PC-3 (cell line): ENCODE results near the gene PTPRN2. TPM values are rescaled to one million over a fixed set of nuclear protein-coding genes. Genes with fewer than 3 reads are reported as not detected.

Experiments
- ATAC-seq: fragments of 200-7000 bp; cut with Tn5 transposase; 2 replicates; pipeline ENCODE4 v1.9.1; 2020; ENCODE audit warnings: mild to moderate bottlenecking, moderate library complexity
- BruUV-seq: library from RNA; stranded (reverse); fragments of 400-500 nt; replicated peaks from 2 replicates; lab custom pipeline; 2021; lab: Mats Ljungman, UMichigan
- CTCF ChIA-PET: fragments of 300-600 bp; sonication (Branson Sonifier 250); formaldehyde crosslinking; loops from one replicate; lab custom pipeline; 2022; ENCODE audit warnings: antibody characterized with exemption; lab: Charles Lee
- POLR2A ChIA-PET: fragments of 300-600 bp; sonication (Branson Sonifier 250); formaldehyde crosslinking; loops from one replicate; lab custom pipeline; 2022; ENCODE audit warnings: antibody characterized with exemption; ENCODE audit not compliant: unreplicated experiment; lab: Charles Lee
- DNase-seq: peaks from one replicate; pipeline ENCODE4 v3.0.0-alpha.2; 2015
- H2AFZ ChIP-seq: fragments of 300-600 bp; sonication (generic); 2 replicates; pipeline ENCODE4 v1.6.0; 2016; ENCODE audit warnings: antibody characterized with exemption, low read length
- H3F3A ChIP-seq: fragments of 300-600 bp; sonication (generic); one replicate; pipeline ENCODE4 v1.6.0; 2017; ENCODE audit warnings: antibody characterized with exemption, low read length, control low read depth, mild to moderate bottlenecking; ENCODE audit not compliant: unreplicated experiment
- H3K27ac ChIP-seq: fragments of 300-600 bp; sonication (generic); 2 replicates; pipeline ENCODE4 v1.5.1; 2016; ENCODE audit warnings: mild to moderate bottlenecking, low read length
- H3K27me3 ChIP-seq: fragments of 300-600 bp; sonication (generic); 2 replicates; pipeline ENCODE4 v1.6.1; 2016; ENCODE audit warnings: low read length, mixed read lengths
- H3K36me3 ChIP-seq: fragments of 300-600 bp; sonication (generic); 2 replicates; pipeline ENCODE4 v1.6.1; 2016; ENCODE audit warnings: low read depth, mixed run types, low read length, mixed read lengths
- H3K4me1 ChIP-seq: fragments of 300-600 bp; sonication (generic); 2 replicates; pipeline ENCODE4 v1.5.1; 2016; ENCODE audit warnings: low read length; ENCODE audit not compliant: insufficient read depth
- H3K4me2 ChIP-seq: fragments of 300-600 bp; sonication (generic); 2 replicates; pipeline ENCODE4 v1.6.0; 2016; ENCODE audit warnings: low read length
- H3K4me3 ChIP-seq: fragments of 300-600 bp; sonication (generic); 2 replicates; pipeline ENCODE4 v1.5.1; 2016; ENCODE audit warnings: mild to moderate bottlenecking, low read length, mixed read lengths
- H3K79me2 ChIP-seq: fragments of 300-600 bp; sonication (generic); 2 replicates; pipeline ENCODE4 v1.6.1; 2017; ENCODE audit warnings: low read length, mixed read lengths
- H3K9ac ChIP-seq: fragments of 300-600 bp; sonication (generic); 2 replicates; pipeline ENCODE4 v1.6.0; 2016; ENCODE audit warnings: mild to moderate bottlenecking, low read length
- H3K9me2 ChIP-seq: fragments of 300-600 bp; sonication (generic); replicated peaks from 2 replicates; pipeline ENCODE4 v1.6.1; 2016; ENCODE audit warnings: mixed run types, low read length, mixed read lengths
- H3K9me3 ChIP-seq: fragments of 300-600 bp; sonication (generic); 2 replicates; pipeline ENCODE4 v1.6.1; 2016; ENCODE audit warnings: low read length, mixed read lengths
- H4K20me1 ChIP-seq: fragments of 300-600 bp; sonication (generic); 2 replicates; pipeline ENCODE4 v1.6.1; 2016; ENCODE audit warnings: low read length, mixed read lengths
- CTCF ChIP-seq: fragments of 300-600 bp; sonication (generic); conservative IDR thresholded peaks from 2 replicates; pipeline ENCODE4 v1.5.1; 2017; ENCODE audit warnings: antibody characterized with exemption, low read depth, mild to moderate bottlenecking, low read length
- EZH2 ChIP-seq: fragments of 300-600 bp; sonication (generic); IDR thresholded peaks from one replicate; pipeline ENCODE4 v1.6.1; 2017; ENCODE audit warnings: antibody characterized with exemption, mild to moderate bottlenecking, low read length; ENCODE audit not compliant: unreplicated experiment
- EZH2phosphoT487 ChIP-seq: fragments of 300-600 bp; sonication (generic); IDR thresholded peaks from 2 replicates; pipeline ENCODE4 v1.6.1; 2018; ENCODE audit warnings: mild to moderate bottlenecking, antibody characterized with exemption, low read length, borderline replicate concordance
- intact Hi-C: fragments of 100-400 bp; cut with micrococcal nuclease; formaldehyde crosslinking; loops from 2 replicates; pipeline ENCODE4 v1.9.0; 2023
- total RNA-seq: library from RNA; depleted of rRNA; stranded (reverse); fragments of >200 nt; gene quantifications from 2 replicates; pipeline ENCODE4 v1.2.3, GENCODE V29; 2014

Gene PTPRN2
- total RNA-seq, 1 experiment from 2014 or later, result 3.2 TPM

- intact Hi-C loops, result no loop called here
- Histone ChIP-seq H4K20me1 (no peaks in the 10 kb centered on the region), H3K9me2 (no peaks in the 10 kb centered on the region), H3K4me3 (no peak overlapping the region), H3K36me3 (no peaks in the 10 kb centered on the region), H3K27ac (no peak overlapping the region), H2AFZ (no peak overlapping the region), H3K9me3 (no peaks in the 10 kb centered on the region), H3K27me3 (no peaks in the 10 kb centered on the region), H3K4me1 (no peaks in the 10 kb centered on the region), H3K4me2 (no peak overlapping the region), H3F3A (no peaks in the 10 kb centered on the region), H3K79me2 (no peaks in the 10 kb centered on the region), H3K9ac (no peak overlapping the region)
- TF ChIP-seq EZH2phosphoT487 (no peak), EZH2 (no peak), CTCF (no peak)
- CTCF ChIA-PET, result no interaction called here
- DNase-seq (no peak), ATAC-seq (no peak)
- POLR2A ChIA-PET, result no interaction called here
- no TSS peak for BruUV-seq
Measured at GRCh38 chr7:158246272-158246959, 341.2 kb downstream of the PTPRN2 start.

GRCh38 chr7:158245724-158246041 is 341.9 kb downstream of the PTPRN2 start:
- ATAC-seq (no peak), DNase-seq (no peak)
- Histone ChIP-seq H3F3A (no peaks in the 10 kb centered on the region), H4K20me1 (no peaks in the 10 kb centered on the region), H3K4me1 (no peaks in the 10 kb centered on the region), H3K27ac (no peak overlapping the region), H2AFZ (no peak overlapping the region), H3K9me2 (no peaks in the 10 kb centered on the region), H3K27me3 (no peaks in the 10 kb centered on the region), H3K4me2 (no peak overlapping the region), H3K9ac (no peak overlapping the region), H3K79me2 (no peaks in the 10 kb centered on the region), H3K4me3 (no peak overlapping the region), H3K9me3 (no peaks in the 10 kb centered on the region), H3K36me3 (no peaks in the 10 kb centered on the region)
- POLR2A ChIA-PET, result no interaction called here
- intact Hi-C loops, result no loop called here
- TF ChIP-seq EZH2phosphoT487 (no peak), EZH2 (no peak)
- BruUV-seq, result no TSS peak
- CTCF ChIA-PET, result no interaction called here

GRCh38 chr7:158244873-158245723 is 342.5 kb downstream of the PTPRN2 start:
- Histone ChIP-seq H3K79me2 (no peaks in the 10 kb centered on the region), H3K9me3 (no peaks in the 10 kb centered on the region), H3F3A (no peaks in the 10 kb centered on the region), H3K36me3 (no peaks in the 10 kb centered on the region), H3K27me3 (no peaks in the 10 kb centered on the region), H3K4me2 (no peak overlapping the region), H3K4me1 (peaks cover 2% of the 10 kb centered on the region), H4K20me1 (no peaks in the 10 kb centered on the region), H3K27ac (no peak overlapping the region), H3K9me2 (no peaks in the 10 kb centered on the region), H3K9ac (no peak overlapping the region), H3K4me3 (no peak overlapping the region), H2AFZ (no peak overlapping the region)
- CTCF ChIA-PET, result no interaction called here
- DNase-seq (no peak), ATAC-seq (no peak)
- TF ChIP-seq CTCF (no peak), EZH2phosphoT487 (no peak), EZH2 (no peak)
- POLR2A ChIA-PET, result no interaction called here
- intact Hi-C loops, result no loop called here
- BruUV-seq, result no TSS peak
